H1 (cell line): ENCODE results near the gene HSPA12A.

ENCODE experiments used
- CTCF ChIP-seq, 3 experiments: IDR thresholded peaks; 1 replicate in 2 of 3; 2 replicates in 1 of 3; pipeline versions ENCODE4 v1.5.1 to v1.6.1; 2011; ENCODE audit warnings: low read length in 3 of 3, mild to moderate bottlenecking in 3 of 3, inconsistent platforms in 2 of 3, low read depth in 1 of 3, moderate library complexity in 1 of 3; ENCODE audit not compliant: insufficient read depth in 1 of 3; ENCODE audit errors: control extremely low read depth in 1 of 3
- RAD21 ChIP-seq, 2 experiments: IDR thresholded peaks in 1 of 2; conservative IDR thresholded peaks in 1 of 2; 2 replicates each; pipeline ENCODE4 v1.6.1; 2011; ENCODE audit warnings: low read depth in 2 of 2, low read length in 2 of 2, improper control_type of control experiment in 1 of 2, inconsistent platforms in 1 of 2, mild to moderate bottlenecking in 1 of 2, moderate library complexity in 1 of 2

GRCh38 chr10:116712519-116712918 lies 29.8 kb downstream of the HSPA12A start:
- TF ChIP-seq RAD21 (IDR thresholded peaks at IDR 0.05 in 1 of 2, conservative IDR thresholded peaks at IDR 0.05 in 1 of 2; ENCODE audit: low read depth in 2 of 2, low read length in 2 of 2) (no peak), CTCF (IDR thresholded peaks at IDR 0.05; ENCODE audit: control extremely low read depth in 1 of 3, insufficient read depth in 1 of 3, low read depth in 1 of 3, low read length in 3 of 3) (no peak)
